EL (cell line): ENCODE results near the gene ZNF804A.
A peak's percentile ranks its signal among the peaks of the same experiment; 100 is the strongest.

ENCODE experiments used
- DNase-seq: peaks from one replicate; pipeline ENCODE4 v3.0.0-alpha.2; 2016

The ZNF804A gene

DNA sequence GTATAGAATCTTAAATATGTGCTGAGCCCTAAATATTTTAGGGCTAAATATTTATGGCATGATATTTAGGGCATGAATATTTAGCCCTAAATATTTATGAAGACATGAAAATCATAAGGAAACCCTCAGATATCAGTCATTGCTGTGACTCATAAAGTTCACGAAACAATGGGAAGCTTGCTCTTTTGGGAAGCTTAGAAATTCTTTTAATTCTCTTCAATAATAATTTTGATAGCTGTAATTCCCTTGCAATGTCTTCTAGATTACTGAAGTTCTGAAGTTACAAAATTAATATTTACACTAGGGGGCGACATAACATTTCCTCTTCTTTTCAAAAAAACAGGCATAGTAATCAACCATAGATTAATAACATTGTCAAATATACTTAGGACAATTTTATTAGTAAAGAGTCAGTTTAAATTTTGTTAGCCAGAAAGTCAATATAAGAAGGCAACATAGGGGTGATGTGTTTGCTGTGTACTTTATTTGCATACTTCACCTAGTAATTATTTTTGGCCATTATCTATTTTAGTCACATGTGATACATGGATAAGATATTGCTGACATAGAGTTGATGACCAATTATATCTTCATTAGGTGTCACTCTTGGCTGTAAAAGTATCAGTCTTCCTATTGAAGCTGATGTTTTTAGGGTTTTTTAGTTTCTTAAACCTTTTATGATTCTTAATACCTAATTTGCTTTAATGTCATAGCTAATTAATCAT lies 13.2 kb downstream of the ZNF804A start:
- peak; percentile 26 for DNase-seq

DNA sequence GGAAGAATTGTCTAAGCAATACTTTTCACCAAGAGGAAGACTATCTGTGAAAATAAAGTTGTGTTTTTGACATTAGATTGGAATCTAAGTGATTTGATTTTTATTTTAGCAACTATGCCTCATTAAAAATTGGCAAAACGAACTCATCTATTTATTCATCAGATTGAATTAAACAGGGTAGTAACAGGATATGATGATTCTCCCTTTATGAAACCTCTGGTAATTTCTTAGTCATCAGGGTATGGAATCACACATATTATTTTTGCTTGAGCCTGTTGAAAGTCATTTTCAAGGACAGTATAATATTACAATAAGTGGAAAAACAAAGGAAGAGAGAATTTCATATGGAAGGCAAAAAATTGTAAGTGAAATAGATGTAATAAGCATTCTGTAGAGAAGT lies 22.0 kb downstream of the ZNF804A start:
- no peak for DNase-seq

GRCh38 chr2:184624311-184624710 lies 26.0 kb downstream of the ZNF804A start:
- DNase-seq: no peak

DNA sequence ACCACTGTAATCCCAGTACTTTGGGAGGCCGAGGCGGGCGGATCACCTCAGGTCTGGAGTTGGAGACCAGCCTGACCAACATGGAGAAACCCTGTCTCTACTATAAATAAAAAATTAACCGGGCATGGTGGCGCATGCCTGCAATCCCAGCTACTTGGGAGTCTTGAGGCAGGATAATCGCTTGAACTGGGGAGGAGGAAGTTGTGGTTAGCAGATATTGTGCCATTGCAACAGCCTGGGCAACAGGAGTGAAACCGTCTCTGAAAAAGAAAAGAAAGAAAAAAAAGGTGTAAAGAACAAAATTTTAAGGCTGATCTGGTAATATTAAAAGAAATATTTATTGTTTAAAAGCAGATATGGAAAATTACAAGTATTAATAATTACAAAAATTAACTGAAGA lies 29.7 kb downstream of the ZNF804A start:
- DNase-seq: no peak

DNA sequence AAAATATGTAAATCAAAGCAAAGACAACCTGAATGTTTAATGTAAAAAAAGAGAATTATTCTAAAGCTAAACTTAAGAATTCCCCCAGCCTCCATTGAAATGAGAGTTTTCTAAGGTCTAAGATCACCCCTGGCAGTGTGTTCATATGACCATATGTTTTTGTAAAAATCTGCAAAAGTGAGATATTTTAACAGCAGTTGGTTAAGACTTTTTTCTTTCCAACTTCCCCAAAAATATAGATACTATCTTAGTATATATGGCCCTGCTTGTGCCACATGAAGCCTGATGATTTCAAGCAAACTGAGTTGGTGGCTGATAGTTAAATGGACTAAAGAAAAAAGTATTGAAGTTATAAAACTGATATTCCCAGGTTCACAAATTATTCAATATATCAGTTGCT lies 35.4 kb downstream of the ZNF804A start:
- no peak for DNase-seq

GRCh38 chr2:184637781-184638180 lies 39.5 kb downstream of the ZNF804A start:
- DNase-seq: no peak

GRCh38 chr2:184644685-184645084 lies 46.4 kb downstream of the ZNF804A start:
- no peak for DNase-seq

- DNase-seq: peak; percentile 16
Measured at GRCh38 chr2:184646177-184646576, 47.8 kb downstream of the ZNF804A start.

DNA sequence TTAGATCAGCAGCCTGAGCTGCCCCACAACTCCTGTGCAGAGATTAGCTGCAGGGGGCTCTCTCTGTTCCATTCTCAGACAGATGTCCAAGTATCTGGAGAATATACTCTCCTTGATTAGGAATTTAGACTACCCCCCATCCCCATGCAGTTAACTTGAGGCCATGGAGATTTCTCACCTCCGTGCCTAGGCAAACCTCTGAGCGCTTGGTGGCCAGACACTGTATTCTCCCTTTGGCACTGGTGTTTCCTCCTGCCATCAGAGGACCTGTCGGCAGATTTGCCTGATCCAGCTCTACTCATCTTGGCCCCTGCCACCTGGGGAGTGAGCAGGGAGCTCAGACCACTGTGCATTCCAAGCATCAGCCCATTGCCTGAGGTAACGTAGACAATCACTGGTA lies 48.3 kb downstream of the ZNF804A start:
- no peak for DNase-seq

GRCh38 chr2:184654945-184655344 lies 56.6 kb downstream of the ZNF804A start:
- DNase-seq: peak; percentile 2

DNA sequence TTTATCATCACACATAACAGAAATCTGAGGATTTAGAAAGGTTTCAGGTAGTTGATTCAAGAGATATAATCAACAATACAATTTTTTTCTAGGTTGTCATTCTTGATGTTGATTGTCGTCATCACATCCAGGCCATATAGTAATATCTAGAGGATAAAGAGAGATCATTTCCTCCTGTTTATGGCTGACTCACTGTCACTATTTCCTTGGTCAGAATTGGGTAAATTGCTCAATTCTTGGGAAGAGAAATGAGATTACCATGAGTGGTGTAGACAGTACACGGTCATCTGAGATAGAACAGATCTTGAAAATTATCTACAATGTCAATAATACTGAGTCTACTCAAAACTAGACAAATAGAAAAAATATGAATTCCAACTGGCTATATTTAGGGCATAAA lies 78.8 kb downstream of the ZNF804A start:
- DNase-seq: no peak

DNA sequence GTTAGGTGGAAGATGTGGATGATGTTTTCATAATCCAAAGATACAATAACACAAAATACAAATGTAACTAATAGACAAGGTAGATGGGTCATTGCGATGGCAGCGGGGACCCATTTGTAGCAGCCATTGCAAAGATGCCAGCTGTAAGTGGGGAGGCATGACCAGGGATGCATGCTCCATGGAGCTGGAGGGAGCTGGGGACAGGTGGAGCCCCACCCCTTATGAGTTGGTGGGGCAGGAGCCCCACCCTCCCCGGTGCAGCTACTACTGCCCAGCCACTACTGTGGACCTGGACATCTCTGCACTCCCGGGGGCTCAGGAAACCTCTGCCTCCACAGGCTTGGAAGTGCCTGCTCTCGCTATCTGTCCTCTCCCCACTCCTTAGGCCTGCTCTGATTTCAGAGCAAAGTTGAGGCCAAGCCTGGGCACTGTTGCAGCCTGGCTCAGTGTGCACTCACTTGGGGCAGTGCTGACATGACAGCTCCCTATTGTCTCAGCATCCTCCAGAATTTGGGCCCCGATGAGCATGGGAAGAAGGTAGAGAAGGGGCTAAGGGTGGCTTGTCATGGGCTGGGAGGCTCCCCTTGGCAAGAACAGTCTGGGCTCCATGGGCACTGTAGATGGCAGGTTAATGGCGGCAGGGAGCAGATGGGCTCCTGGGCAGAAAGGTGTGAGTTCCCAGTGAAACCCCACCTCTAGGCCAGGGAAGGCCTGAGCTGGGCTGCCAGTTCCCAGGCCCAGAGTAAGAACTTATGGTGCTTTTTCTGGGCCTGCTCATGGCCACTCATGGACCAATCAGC lies 81.1 kb downstream of the ZNF804A start:
- no peak for DNase-seq

- no peak for DNase-seq
Measured at GRCh38 chr2:184680825-184681224, 82.5 kb downstream of the ZNF804A start.

GRCh38 chr2:184681642-184682321 lies 83.5 kb downstream of the ZNF804A start:
- no peak for DNase-seq

- DNase-seq: no peak
Measured at GRCh38 chr2:184683911-184684310, 85.6 kb downstream of the ZNF804A start.

GRCh38 chr2:184685999-184686841 lies 87.9 kb downstream of the ZNF804A start:
- DNase-seq: no peak

DNA sequence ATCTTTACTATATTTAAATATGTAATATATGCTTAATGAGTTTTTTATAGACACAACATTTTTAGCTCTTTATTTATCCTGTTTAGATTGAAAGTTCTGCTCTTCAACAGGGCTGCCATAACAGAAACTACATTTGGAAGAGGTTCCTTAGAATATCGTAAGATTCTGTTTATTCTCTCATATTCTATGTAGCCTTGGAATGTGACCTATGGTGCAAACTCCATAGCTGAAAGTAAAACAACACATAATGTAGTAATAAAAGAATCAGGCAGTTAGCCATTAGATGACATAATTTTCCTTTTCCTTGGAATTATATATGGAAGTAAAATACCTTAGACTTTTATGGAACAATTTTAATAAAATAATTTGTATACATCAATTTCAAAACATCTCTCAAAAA lies 91.3 kb downstream of the ZNF804A start:
- no peak for DNase-seq

DNA sequence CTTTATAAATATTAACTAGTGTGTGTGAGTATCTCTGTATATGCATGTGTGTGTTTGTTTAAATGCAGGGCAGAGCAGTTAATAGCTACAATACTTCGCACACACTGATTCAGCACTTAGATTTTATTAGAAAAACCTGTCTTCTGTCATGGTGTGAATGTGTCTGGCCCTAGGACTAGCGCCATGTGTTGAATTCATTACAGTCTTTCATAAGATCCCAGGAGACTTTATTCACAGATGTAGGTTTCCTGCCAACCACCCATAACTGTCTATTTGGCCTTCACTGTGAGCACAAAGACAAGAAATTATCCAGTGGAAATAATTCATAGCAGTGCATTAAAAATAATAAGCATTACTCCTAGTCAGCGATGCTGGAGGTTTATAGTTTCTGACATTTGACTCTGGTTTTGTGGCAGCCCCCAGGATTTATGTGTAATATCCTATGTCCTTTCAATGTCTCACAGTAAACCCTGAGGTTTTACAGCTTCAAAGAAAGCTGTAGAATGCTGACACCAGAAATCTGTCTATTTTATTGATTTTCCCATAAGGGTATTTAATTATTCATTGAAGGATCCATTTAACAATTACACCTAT lies 93.9 kb downstream of the ZNF804A start:
- DNase-seq: no peak

DNA sequence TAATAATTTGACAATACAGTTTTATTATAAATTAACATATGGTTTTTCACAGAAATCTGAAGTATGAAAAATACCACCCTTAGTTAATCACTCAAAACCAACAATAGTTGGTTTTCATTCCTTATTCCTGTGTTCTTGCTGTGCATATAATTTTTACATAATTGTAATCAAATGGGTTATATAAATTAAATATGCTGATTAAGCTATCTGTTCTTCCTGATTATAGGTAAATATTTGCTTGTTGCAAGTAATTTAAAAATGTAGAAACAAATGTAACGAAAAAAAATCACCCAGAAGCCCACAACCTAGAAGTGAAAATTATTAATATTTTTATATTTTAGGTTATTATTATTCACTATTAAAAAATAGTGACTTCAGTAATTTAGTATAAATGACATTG lies 98.3 kb downstream of the ZNF804A start:
- no peak for DNase-seq

GRCh38 chr2:184698476-184698875 lies 100.1 kb downstream of the ZNF804A start:
- DNase-seq: no peak

- DNase-seq: no peak
Measured at GRCh38 chr2:184721881-184722280, 123.6 kb downstream of the ZNF804A start.

DNA sequence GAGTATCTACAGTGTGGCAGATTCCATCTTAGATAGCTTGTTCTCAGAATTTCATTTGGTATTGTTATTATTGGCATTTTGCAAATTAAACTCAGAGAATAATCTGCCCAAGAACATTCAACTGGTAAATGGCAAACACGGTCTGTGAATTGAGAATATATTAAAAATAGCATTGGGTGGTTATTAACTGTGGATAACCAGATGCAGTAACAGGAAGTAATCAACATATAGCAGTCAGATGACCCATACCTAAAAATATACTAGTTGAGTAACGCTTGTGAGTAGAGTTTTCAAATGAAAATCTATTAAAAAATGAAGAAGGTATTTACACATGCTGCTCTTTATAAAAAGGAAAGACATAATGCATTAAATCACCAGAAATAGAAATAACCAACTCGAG lies 129.5 kb downstream of the ZNF804A start:
- no peak for DNase-seq

- DNase-seq: no peak
Measured at GRCh38 chr2:184728411-184728810, 130.1 kb downstream of the ZNF804A start.
